ENCODE data around the gene FAM193B. TPM values are rescaled to one million over a fixed set of nuclear protein-coding genes. Genes with fewer than 3 reads are reported as not detected.

The FAM193B gene
- total and polyA plus RNA-seq, 7 donors = 9.0 to 87.4 (median 41.8) TPM

DNA sequence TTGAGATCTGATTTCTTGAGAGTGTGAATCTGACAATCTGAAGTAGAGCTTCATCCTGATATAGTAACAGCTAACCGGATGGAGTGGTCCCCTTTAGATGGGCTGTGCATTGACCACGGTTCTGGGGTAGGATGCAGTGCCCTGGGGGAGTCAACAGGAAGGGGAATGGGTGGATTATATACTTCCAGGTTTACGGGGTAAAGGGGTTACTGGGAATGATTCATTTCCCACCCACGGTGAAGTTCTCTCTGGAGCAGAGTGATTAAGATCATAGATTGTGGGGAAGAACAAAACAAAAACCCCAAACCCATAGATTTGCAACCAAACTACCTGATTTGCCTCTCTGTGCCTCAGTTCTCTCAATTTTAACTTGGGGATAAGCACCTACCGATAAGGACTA is 44.1 kb upstream of the FAM193B start:
- intact Hi-C loops (cut with DNase I) = no loop called here
- H3K9me3 ChIP-seq = no peaks in the 10 kb centered on the region
- H3K4me3 ChIP-seq = no peak overlapping the region
- peaks cover 11 to 34% (median 27%) of the 10 kb centered on the region in 4 donors for H3K36me3 ChIP-seq
- peaks cover 0 to 28% (median 17%) of the 10 kb centered on the region in 4 donors for H3K4me1 ChIP-seq
- H3K27me3 ChIP-seq = no peaks in the 10 kb centered on the region
- peak; percentile 12 for DNase-seq
- WGBS, 2 donors = 35 to 42% methylated on average over 5 of the region's 5 CpGs
- TF ChIP-seq POLR2AphosphoS5 (IDR thresholded peaks at IDR 0.05) (no peak), EP300 (IDR thresholded peaks at IDR 0.05) (no peak), POLR2A (IDR thresholded peaks at IDR 0.05) (no peak)
- TF ChIP-seq, protein P1, sequence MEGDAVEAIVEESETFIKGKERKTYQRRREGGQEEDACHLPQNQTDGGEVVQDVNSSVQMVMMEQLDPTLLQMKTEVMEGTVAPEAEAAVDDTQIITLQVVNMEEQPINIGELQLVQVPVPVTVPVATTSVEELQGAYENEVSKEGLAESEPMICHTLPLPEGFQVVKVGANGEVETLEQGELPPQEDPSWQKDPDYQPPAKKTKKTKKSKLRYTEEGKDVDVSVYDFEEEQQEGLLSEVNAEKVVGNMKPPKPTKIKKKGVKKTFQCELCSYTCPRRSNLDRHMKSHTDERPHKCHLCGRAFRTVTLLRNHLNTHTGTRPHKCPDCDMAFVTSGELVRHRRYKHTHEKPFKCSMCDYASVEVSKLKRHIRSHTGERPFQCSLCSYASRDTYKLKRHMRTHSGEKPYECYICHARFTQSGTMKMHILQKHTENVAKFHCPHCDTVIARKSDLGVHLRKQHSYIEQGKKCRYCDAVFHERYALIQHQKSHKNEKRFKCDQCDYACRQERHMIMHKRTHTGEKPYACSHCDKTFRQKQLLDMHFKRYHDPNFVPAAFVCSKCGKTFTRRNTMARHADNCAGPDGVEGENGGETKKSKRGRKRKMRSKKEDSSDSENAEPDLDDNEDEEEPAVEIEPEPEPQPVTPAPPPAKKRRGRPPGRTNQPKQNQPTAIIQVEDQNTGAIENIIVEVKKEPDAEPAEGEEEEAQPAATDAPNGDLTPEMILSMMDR (IDR thresholded peaks at IDR 0.05) = no peak
- H3K27ac ChIP-seq = no peak overlapping the region

DNA sequence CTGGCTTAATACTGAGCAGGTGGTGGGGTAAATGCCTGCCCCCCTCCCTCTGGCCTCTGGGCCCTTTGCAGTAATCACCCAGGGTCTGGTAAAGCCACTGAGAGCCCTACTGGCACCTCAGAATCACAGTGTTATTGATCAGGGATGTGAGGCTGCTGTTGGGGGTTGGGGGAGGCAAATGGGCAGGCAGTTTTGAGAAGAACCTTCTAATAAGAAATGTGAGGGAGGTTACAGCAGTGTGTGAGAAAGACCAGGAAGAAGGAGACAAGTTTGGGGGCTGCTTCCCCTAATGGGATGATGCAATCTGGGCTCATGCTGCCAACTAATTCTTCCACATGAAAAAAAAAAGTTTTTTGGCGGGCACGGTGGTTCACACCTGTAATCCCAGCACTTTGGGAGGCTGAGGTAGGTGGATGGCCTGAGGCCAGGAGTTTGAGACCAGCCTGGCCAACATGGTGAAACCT is 42.4 kb upstream of the FAM193B start:
- Histone ChIP-seq H3K27ac (no peak overlapping the region), H3K27me3 (no peaks in the 10 kb centered on the region), H3K9me3 (no peaks in the 10 kb centered on the region), H3K36me3 (peaks cover 11 to 36% (median 27%) of the 10 kb centered on the region in 4 donors), H3K4me3 (no peak overlapping the region), H3K4me1 (peaks cover 0 to 37% (median 29%) of the 10 kb centered on the region in 4 donors)
- TF ChIP-seq, protein P1 (IDR thresholded peaks at IDR 0.05) = no peak
- TF ChIP-seq EP300 (IDR thresholded peaks at IDR 0.05) = no peak
- no peak for TF ChIP-seq POLR2AphosphoS5 (IDR thresholded peaks at IDR 0.05)
- no peak for TF ChIP-seq POLR2A (IDR thresholded peaks at IDR 0.05)
- WGBS, 2 donors = 95 to 97% methylated on average over 2 of the region's 2 CpGs
- DNase-seq = peak; percentile 21
- intact Hi-C loops (cut with DNase I) = no loop called here

DNA sequence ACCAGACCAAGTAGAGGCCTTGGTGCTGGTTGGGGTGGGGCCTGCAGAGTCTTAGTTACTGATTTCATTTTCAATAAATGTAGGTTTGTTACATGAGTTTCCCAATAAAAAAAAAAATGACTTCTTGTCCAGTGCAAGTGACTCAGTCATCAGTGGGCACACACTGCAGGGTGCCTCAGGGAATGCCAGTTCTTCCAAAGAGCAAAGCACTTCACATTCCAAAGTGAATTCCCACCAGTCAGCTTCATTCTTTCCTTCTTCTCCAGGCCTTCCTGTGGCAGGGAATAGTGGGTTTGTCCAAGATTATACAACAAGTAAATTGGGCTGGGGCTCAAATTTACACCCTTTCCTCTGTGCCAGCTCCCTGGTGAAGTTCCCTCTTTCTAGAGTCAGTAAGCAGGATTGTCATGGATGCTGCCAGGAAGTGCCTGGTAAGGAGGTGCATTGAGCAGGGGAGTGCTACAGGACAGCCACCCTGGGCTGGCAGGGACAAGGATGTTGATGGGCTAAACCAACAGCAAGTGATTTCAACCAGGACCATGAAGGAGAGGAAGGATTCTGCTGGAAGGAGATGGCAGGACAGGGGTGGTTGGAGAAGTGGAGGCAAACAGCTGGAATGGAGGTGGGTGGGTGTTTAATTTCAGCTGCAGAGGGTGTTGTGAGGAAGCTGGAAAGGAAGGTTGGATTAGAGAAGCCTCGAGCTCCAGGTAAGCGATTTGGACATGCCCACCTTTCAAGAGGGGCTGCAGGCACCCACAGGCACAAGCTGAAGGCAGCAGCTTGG is 41.8 kb upstream of the FAM193B start:
- Histone ChIP-seq H3K27ac (no peak overlapping the region), H3K4me1 (peaks cover 0 to 36% (median 28%) of the 10 kb centered on the region in 4 donors), H3K27me3 (no peaks in the 10 kb centered on the region), H3K4me3 (no peak overlapping the region), H3K36me3 (peaks cover 11 to 36% (median 27%) of the 10 kb centered on the region in 4 donors), H3K9me3 (no peaks in the 10 kb centered on the region)
- 97 to 99% methylated on average over 2 of the region's 2 CpGs for WGBS, 2 donors
- intact Hi-C loops (cut with DNase I) = no loop called here
- TF ChIP-seq, protein P1 (IDR thresholded peaks at IDR 0.05) = no peak
- TF ChIP-seq POLR2AphosphoS5 (IDR thresholded peaks at IDR 0.05) (no peak), EP300 (IDR thresholded peaks at IDR 0.05) (no peak), POLR2A (IDR thresholded peaks at IDR 0.05) (no peak)
- DNase-seq = peak; percentile 24

DNA sequence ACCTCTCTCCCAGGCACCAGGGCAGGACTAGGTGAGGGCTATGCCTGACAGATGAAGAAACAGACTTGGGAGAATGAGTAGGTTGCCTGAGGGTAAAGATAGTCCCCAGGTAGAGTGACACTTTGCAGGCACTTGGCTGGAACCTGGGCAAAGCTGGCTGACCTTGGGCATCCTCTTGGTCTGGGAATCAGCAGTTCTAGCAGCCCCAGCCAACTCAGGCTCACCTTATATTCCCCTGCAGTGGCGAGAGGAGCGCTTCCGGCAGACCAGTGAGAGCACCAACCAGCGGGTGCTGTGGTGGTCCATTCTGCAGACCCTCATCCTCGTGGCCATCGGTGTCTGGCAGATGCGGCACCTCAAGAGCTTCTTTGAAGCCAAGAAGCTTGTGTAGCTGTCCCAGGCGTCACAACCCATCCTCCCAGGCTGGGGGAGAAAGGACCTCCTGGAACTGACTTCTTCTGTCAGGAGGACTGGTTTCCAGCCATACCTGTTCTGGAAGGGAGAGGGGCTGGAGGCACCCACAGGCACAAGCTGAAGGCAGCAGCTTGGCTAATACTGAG is 40.7 kb upstream of the FAM193B start:
- Histone ChIP-seq H3K9me3 (no peaks in the 10 kb centered on the region), H3K4me1 (peaks cover 0 to 28% (median 21%) of the 10 kb centered on the region in 4 donors), H3K36me3 (peaks cover 11 to 36% (median 27%) of the 10 kb centered on the region in 4 donors), H3K27me3 (peaks cover 0 to 9% (median 0%) of the 10 kb centered on the region in 3 donors), H3K27ac (no peak overlapping the region), H3K4me3 (no peak overlapping the region)
- intact Hi-C loops (cut with DNase I) = no loop called here
- WGBS, 2 donors = 92 to 95% methylated on average over 8 of the region's 8 CpGs
- TF ChIP-seq POLR2A (IDR thresholded peaks at IDR 0.05) (no peak), EP300 (IDR thresholded peaks at IDR 0.05) (no peak), POLR2AphosphoS5 (IDR thresholded peaks at IDR 0.05) (no peak)
- TF ChIP-seq, protein P1 (IDR thresholded peaks at IDR 0.05) = no peak
- peak; percentile 47 for DNase-seq

All from sigmoid colon (tissue), 7 donors.